ENCODE data around the gene SSC5D.

DNA sequence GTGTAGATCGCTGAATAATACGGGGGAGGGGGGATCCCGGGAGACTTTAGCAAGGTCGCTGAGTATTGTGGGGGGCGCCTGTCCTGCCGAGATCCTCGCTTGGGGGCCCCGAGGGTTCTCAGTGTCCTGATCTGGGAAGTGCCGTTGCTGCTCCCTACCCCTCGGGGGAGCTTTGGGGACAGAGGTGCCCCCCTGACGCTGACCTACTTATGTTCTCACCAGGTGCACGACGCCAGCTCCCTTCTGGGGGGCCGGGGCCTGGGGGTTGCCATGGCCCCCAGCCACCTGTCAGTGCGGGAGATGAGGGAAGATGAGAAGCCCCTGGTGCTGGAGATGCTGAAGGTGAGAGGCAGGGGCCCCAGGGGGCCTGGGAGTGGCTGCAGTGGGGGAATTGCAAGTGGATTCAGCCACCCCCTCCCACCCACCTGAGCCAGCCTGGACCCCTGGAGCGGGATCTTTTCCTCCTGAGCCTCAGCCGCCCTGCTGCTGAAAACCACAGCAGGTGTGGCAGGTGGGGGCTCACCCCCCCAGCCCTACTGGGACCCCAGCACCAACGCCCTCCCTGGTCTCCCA is 2.7 kb upstream of the SSC5D start:
- TF ChIP-seq, protein P1, sequence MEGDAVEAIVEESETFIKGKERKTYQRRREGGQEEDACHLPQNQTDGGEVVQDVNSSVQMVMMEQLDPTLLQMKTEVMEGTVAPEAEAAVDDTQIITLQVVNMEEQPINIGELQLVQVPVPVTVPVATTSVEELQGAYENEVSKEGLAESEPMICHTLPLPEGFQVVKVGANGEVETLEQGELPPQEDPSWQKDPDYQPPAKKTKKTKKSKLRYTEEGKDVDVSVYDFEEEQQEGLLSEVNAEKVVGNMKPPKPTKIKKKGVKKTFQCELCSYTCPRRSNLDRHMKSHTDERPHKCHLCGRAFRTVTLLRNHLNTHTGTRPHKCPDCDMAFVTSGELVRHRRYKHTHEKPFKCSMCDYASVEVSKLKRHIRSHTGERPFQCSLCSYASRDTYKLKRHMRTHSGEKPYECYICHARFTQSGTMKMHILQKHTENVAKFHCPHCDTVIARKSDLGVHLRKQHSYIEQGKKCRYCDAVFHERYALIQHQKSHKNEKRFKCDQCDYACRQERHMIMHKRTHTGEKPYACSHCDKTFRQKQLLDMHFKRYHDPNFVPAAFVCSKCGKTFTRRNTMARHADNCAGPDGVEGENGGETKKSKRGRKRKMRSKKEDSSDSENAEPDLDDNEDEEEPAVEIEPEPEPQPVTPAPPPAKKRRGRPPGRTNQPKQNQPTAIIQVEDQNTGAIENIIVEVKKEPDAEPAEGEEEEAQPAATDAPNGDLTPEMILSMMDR (IDR thresholded peaks at IDR 0.05) = no peak
- no peak for TF ChIP-seq POLR2A (IDR thresholded peaks at IDR 0.05)

Measured in Peyer's patch (tissue), 4 donors.